Measurements from ENCODE around the gene C2. TPM values are rescaled to one million over a fixed set of nuclear protein-coding genes. Genes with fewer than 3 reads are reported as not detected.

Gene C2
- total and polyA plus RNA-seq, 3 donors from 2014 or later: 5.1 to 24.8 (median 6.3) TPM

- Histone ChIP-seq H3K4me3 (no peak overlapping the region), H3K27ac (no peak overlapping the region), H3K9me3 (no peaks in the 10 kb centered on the region), H3K27me3 (no peaks in the 10 kb centered on the region), H3K4me1 (peaks cover 17% of the 10 kb centered on the region), H3K36me3 (ENCODE audit: low read depth, missing control alignments) (no peaks in the 10 kb centered on the region)
- DNase-seq: no peak
- WGBS, 2 donors: 79 to 88% methylated on average over 4 to 11 of the region's 11 CpGs
- intact Hi-C loops (cut with DNase I; ENCODE audit: low total_unique reads): no loop called here
- no peak for TF ChIP-seq POLR2A (IDR thresholded peaks at IDR 0.05)
- TF ChIP-seq, protein P1, sequence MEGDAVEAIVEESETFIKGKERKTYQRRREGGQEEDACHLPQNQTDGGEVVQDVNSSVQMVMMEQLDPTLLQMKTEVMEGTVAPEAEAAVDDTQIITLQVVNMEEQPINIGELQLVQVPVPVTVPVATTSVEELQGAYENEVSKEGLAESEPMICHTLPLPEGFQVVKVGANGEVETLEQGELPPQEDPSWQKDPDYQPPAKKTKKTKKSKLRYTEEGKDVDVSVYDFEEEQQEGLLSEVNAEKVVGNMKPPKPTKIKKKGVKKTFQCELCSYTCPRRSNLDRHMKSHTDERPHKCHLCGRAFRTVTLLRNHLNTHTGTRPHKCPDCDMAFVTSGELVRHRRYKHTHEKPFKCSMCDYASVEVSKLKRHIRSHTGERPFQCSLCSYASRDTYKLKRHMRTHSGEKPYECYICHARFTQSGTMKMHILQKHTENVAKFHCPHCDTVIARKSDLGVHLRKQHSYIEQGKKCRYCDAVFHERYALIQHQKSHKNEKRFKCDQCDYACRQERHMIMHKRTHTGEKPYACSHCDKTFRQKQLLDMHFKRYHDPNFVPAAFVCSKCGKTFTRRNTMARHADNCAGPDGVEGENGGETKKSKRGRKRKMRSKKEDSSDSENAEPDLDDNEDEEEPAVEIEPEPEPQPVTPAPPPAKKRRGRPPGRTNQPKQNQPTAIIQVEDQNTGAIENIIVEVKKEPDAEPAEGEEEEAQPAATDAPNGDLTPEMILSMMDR (IDR thresholded peaks at IDR 0.05): no peak
Measured at GRCh38 chr6:31968326-31968725, 40.8 kb downstream of the C2 start.

DNA sequence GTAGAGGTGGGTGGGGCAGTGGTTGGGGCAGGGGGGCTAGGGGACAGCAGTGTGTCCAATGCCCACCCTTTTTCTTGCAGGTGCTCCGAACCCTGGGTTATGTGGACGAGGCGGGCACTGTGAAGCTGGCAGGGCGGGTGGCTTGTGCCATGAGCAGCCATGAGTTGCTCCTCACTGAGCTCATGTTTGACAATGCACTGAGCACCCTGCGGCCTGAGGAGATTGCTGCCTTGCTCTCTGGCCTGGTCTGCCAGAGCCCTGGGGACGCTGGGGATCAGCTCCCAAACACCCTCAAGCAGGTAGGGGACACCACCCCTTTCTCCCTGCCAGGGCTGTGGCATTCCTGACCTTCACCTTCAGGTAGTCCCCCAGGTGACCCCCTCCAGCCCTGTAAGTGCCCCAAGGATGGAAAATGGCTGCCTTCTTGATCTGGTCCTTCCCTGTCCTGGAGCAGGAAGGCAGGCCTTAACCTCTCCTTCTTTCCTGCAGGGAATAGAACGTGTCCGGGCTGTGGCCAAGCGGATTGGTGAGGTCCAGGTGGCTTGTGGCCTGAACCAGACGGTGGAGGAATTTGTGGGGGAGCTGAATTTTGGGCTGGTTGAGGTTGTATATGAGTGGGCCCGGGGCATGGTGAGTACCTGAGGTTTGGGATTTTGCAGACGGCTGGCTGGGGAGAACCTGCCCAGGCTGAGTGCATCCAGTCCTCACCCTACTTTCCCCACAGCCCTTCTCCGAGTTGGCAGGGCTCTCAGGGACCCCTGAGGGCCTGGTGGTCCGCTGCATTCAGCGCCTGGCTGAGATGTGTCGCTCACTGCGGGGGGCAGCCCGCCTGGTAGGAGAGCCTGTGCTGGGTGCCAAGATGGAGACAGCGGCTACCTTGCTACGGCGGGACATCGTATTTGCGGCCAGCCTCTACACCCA, 41.5 kb downstream of the C2 start:
- WGBS, 2 donors: 92 to 94% methylated on average over 8 to 23 of the region's 23 CpGs
- no peak overlapping the region for H3K27ac ChIP-seq
- peaks cover 19% of the 10 kb centered on the region for H3K4me1 ChIP-seq
- no peaks in the 10 kb centered on the region for H3K27me3 ChIP-seq
- DNase-seq: no peak
- H3K4me3 ChIP-seq: no peak overlapping the region
- no peaks in the 10 kb centered on the region for H3K9me3 ChIP-seq
- H3K36me3 ChIP-seq (ENCODE audit: low read depth, missing control alignments): no peaks in the 10 kb centered on the region
- TF ChIP-seq POLR2A (IDR thresholded peaks at IDR 0.05): no peak
- TF ChIP-seq, protein P1 (IDR thresholded peaks at IDR 0.05): no peak
- intact Hi-C loops (cut with DNase I; ENCODE audit: low total_unique reads): no loop called here

DNA sequence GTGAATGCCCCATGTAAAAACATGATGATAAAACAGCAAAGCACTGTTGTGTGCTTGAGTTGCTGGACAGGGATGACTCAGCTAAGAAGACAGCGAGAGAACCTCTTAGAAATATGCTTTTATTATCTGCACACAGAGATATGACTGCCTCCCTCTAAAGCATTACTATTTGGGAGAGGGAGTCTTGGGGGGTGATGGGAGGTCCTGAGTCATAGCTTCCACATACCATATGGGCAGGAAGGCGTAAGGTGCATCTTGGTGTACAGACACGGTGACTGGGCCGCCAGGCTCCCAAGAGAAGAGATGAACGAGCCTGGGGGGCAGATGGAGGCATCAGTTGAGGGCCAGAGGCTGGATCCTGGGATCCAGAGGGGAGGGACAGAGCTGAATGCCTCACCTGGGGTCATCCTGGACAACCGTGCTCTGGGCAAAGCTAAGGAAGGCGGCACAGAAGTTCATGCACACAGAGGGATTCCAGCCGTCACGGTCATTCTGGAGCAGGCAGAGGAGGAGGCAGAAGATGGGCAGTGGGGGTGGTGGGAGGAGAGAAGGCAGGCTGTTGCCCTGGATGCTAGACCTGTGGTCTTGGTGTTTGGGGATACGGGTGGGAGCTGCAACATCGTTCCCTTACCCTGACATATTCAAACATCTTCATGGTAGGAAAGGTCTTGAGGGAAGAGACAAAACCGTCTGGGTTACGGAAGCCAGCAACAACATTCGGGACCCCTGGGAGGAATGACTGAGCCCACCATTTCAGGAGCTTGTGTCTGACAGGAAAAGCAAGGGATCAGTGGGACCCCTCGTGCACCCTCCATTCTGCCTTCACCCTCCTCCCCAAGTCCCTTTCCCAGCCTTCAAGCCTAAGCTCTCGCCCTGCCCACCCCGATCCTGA, 42.4 kb downstream of the C2 start:
- no peak overlapping the region for H3K4me3 ChIP-seq
- H3K36me3 ChIP-seq (ENCODE audit: low read depth, missing control alignments): no peaks in the 10 kb centered on the region
- 72 to 73% methylated on average over 17 of the region's 17 CpGs for WGBS, 2 donors
- no peak for DNase-seq
- no peaks in the 10 kb centered on the region for H3K9me3 ChIP-seq
- peaks cover 19% of the 10 kb centered on the region for H3K4me1 ChIP-seq
- H3K27me3 ChIP-seq: no peaks in the 10 kb centered on the region
- TF ChIP-seq, protein P1 (IDR thresholded peaks at IDR 0.05): no peak
- TF ChIP-seq POLR2A (IDR thresholded peaks at IDR 0.05): no peak
- H3K27ac ChIP-seq: peak overlapping the region in 1 of 2 donors; percentile 98
- intact Hi-C loops (cut with DNase I; ENCODE audit: low total_unique reads): no loop called here

DNA sequence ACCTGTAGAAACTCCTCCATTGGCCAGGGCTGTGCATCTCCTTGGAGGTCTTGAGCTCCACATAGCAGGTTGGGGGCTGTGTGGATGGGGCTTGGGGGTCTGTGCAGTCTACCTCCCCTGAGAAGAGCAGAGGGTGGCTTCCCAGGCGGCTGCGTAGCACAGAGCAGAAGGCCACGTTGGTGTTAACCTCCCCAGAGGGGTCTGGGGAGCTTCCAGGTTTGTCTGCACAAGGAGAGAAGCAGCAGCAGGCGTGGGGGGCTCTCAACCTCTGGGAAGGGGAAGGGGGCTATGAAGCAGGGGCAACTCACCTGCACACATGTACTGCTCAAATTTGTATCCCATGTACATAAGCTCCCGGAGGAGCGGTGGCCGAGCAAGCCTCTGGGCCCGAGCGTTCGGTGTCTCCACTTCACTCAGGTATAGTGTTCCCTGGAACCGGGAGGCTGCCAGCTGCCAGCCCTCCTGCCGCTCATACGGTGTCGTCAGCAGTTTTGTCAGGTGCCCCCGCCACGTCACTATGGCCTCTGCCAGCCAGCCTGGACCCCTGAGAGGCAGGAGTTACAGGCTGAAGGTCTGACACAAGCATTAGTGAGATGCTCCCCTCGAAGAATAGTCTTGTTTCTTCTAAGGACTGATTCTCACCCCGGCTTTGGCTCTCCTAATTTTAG, 43.2 kb downstream of the C2 start:
- H3K27me3 ChIP-seq: no peaks in the 10 kb centered on the region
- H3K4me1 ChIP-seq: peaks cover 19% of the 10 kb centered on the region
- no peak for DNase-seq
- no peak for TF ChIP-seq POLR2A (IDR thresholded peaks at IDR 0.05)
- TF ChIP-seq, protein P1 (IDR thresholded peaks at IDR 0.05): no peak
- peak overlapping the region; percentile 77 to 82 for H3K4me3 ChIP-seq
- no peaks in the 10 kb centered on the region for H3K9me3 ChIP-seq
- WGBS, 2 donors: 34 to 65% methylated on average over 18 of the region's 18 CpGs
- intact Hi-C loops (cut with DNase I; ENCODE audit: low total_unique reads): no loop called here
- no peaks in the 10 kb centered on the region for H3K36me3 ChIP-seq (ENCODE audit: low read depth, missing control alignments)
- H3K27ac ChIP-seq: peak overlapping the region; percentile 91 to 98
